CD4-positive, alpha-beta T cell (primary cell): Measurements from ENCODE around the gene CEP72. TPM values are rescaled to one million over a fixed set of nuclear protein-coding genes. Genes with fewer than 3 reads are reported as not detected.

Source experiments
- ATAC-seq: fragments of 200-7000 bp; cut with Tn5 transposase; one replicate; pipeline ENCODE4 v1.10.0; 2022; ENCODE audit warnings: mild to moderate bottlenecking; ENCODE audit not compliant: poor library complexity
- CTCF ChIA-PET: fragments of 350-600 bp; sonication (Branson Sonifier 250); formaldehyde crosslinking; loops from one replicate; lab custom pipeline; 2021; ENCODE audit warnings: antibody characterized with exemption, inconsistent platforms; lab: Charles Lee
- POLR2A ChIA-PET: fragments of 350-600 bp; sonication (Branson Sonifier 250); formaldehyde crosslinking; loops from one replicate; lab custom pipeline; 2021; ENCODE audit warnings: antibody characterized with exemption, inconsistent platforms; lab: Charles Lee
- DNase-seq, 14 experiments: peaks; one replicate each; pipeline ENCODE4 v3.0.0-alpha.2; 2013 to 2020; ENCODE audit warnings: mixed read lengths in 2 of 14
- H3K27ac ChIP-seq, 2 donors: one replicate each; pipeline versions ENCODE4 v1.5.1 to v1.7.0; 2013; ENCODE audit warnings: low read length in 2 of 2, low read depth in 1 of 2, mild to moderate bottlenecking in 1 of 2
- H3K27me3 ChIP-seq, 2 experiments: 1 replicate in 1 of 2; 2 replicates in 1 of 2; pipeline versions ENCODE4 v1.6.1 to v1.7.0; 2013; ENCODE audit warnings: low read length in 2 of 2, control low read depth in 1 of 2, mild to moderate bottlenecking in 1 of 2, moderate library complexity in 1 of 2; ENCODE audit not compliant: insufficient read depth in 2 of 2, control insufficient read depth in 1 of 2
- H3K36me3 ChIP-seq: one replicate; pipeline ENCODE4 v1.6.1; 2013; ENCODE audit warnings: low read length, control low read depth; ENCODE audit not compliant: insufficient read depth
- H3K4me1 ChIP-seq: one replicate; pipeline ENCODE4 v1.6.1; 2013; ENCODE audit warnings: low read length, control low read depth; ENCODE audit not compliant: insufficient read depth
- H3K4me3 ChIP-seq: one replicate; pipeline ENCODE4 v1.5.1; 2013; ENCODE audit warnings: mild to moderate bottlenecking, low read length, moderate library complexity
- H3K9me3 ChIP-seq, 2 experiments: 1 replicate in 1 of 2; 2 replicates in 1 of 2; pipeline versions ENCODE4 v1.6.1 to v1.7.0; 2013; ENCODE audit warnings: low read length in 2 of 2, mild to moderate bottlenecking in 2 of 2, control low read depth in 1 of 2, moderate library complexity in 1 of 2; ENCODE audit not compliant: control insufficient read depth in 1 of 2, insufficient read depth in 1 of 2
- H3K27ac Mint-ChIP-seq: one replicate; pipeline ENCODE4 v1.8.0; 2020; ENCODE audit warnings: mixed read lengths
- H3K27me3 Mint-ChIP-seq: one replicate; pipeline ENCODE4 v1.8.0; 2021; ENCODE audit warnings: mixed read lengths
- H3K36me3 Mint-ChIP-seq: one replicate; pipeline ENCODE4 v1.8.0; 2021; ENCODE audit warnings: low read depth, mixed read lengths
- H3K4me1 Mint-ChIP-seq: one replicate; pipeline ENCODE4 v1.8.0; 2021; ENCODE audit warnings: low read depth, mixed read lengths
- H3K4me3 Mint-ChIP-seq: one replicate; pipeline ENCODE4 v1.8.0; 2020; ENCODE audit warnings: mild to moderate bottlenecking, mixed read lengths
- H3K9me3 Mint-ChIP-seq: one replicate; pipeline ENCODE4 v1.8.0; 2020; ENCODE audit warnings: mixed read lengths
- CTCF ChIP-seq: fragments of 200-600 bp; IDR thresholded peaks from one replicate; pipeline ENCODE4 v1.8.0; 2022; ENCODE audit warnings: antibody characterized with exemption, mild to moderate bottlenecking
- intact Hi-C, 2 experiments: fragments of 100-400 bp; cut with DNase I in 1 of 2; cut with micrococcal nuclease in 1 of 2; formaldehyde crosslinking; loops; one replicate each; pipeline versions ENCODE4 v1.15.1 to v1.9.0; 2023 to 2025; cut with DNase I, micrococcal nuclease
- total RNA-seq, 174 experiments: library from RNA in 2 of 174; stranded (reverse) in 2 of 174; gene quantifications; one replicate each; pipeline ENCODE4 v1.2.3 and lab custom pipeline; 2021 to 2026

Gene CEP72
- total RNA-seq, 2 experiments from 2014 or later = 7.6 to 8.0 TPM

DNA sequence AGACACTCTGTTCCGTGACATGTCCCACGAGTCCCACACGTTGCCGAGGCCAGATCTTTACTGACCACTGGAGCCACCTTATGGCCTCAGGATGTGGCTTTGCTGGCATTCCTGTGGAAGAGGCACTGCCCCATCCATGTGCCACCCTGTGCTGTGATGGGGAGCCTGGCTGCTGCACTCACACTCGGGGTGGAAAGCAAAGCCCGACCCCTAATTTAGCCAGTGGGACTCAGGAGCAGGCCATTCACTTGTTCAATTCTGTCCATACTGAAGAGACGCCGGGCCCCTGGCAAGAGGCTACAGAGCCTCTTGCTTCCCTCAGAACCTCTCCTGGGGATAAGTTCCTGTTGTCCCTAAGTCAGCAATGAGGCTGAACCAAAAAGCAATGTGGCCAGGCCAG lies 18.6 kb upstream of the CEP72 start:
- H3K4me1 ChIP-seq = peaks cover 3% of the 10 kb centered on the region
- intact Hi-C loops = no loop called here
- no peak for DNase-seq
- Mint-ChIP-seq H3K27me3 (peaks cover 68% of the 10 kb centered on the region), H3K27ac (no peak overlapping the region), H3K36me3 (no peaks in the 10 kb centered on the region), H3K4me3 (no peak overlapping the region), H3K9me3 (no peaks in the 10 kb centered on the region), H3K4me1 (peaks cover 4% of the 10 kb centered on the region)
- H3K9me3 ChIP-seq = no peaks in the 10 kb centered on the region
- H3K27ac ChIP-seq = no peak overlapping the region
- H3K36me3 ChIP-seq = no peaks in the 10 kb centered on the region
- TF ChIP-seq CTCF = no peak
- no peak for ATAC-seq
- CTCF ChIA-PET = no interaction called here
- POLR2A ChIA-PET = no interaction called here
- H3K27me3 ChIP-seq = peaks cover 5 to 7% of the 10 kb centered on the region in 2 experiments
- no peak overlapping the region for H3K4me3 ChIP-seq

DNA sequence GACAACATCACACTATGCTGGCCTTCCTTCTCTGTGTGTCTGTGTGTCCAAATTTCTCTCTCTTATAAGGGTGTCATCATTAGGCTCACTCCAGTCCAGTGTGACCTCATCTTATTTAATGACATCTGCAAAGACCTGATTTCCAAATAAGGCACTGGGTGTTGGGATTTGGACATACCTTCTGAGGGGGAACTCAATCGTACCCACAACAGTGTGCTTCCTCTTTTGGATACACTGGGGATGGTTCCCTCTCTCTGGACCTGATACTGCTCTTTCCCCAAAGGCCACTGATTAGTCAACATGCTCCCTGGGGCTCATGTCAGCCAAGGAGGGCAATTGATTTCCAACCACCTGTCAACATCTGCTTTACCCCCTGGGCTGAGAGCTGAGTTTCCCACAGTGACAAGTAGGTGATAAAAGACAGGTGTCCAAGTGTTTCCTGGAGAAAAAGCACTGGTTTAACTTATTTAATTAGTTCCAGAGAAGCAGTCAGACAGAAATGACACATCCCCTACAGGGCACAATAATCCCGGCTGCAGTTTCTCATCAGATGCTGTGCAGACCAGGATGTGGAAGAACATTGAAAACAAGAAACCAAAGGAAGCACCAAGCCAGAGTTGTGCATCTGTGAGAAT lies 17.8 kb upstream of the CEP72 start:
- no peak for ATAC-seq
- Mint-ChIP-seq H3K27me3 (peaks cover 74% of the 10 kb centered on the region), H3K36me3 (no peaks in the 10 kb centered on the region), H3K4me3 (no peak overlapping the region), H3K27ac (no peak overlapping the region), H3K9me3 (no peaks in the 10 kb centered on the region), H3K4me1 (peaks cover 10% of the 10 kb centered on the region)
- intact Hi-C loops = no loop called here
- H3K27me3 ChIP-seq = peaks cover 5 to 7% of the 10 kb centered on the region in 2 experiments
- CTCF ChIA-PET = no interaction called here
- H3K4me3 ChIP-seq = no peak overlapping the region
- POLR2A ChIA-PET = no interaction called here
- H3K36me3 ChIP-seq = no peaks in the 10 kb centered on the region
- H3K9me3 ChIP-seq = no peaks in the 10 kb centered on the region
- DNase-seq = no peak
- TF ChIP-seq CTCF = no peak
- peaks cover 5% of the 10 kb centered on the region for H3K4me1 ChIP-seq
- no peak overlapping the region for H3K27ac ChIP-seq

- intact Hi-C loops = no loop called here
- no peaks in the 10 kb centered on the region for H3K9me3 ChIP-seq
- H3K36me3 Mint-ChIP-seq = no peaks in the 10 kb centered on the region
- no peaks in the 10 kb centered on the region for H3K36me3 ChIP-seq
- H3K27me3 ChIP-seq = peaks cover 5 to 7% of the 10 kb centered on the region in 2 experiments
- H3K27me3 Mint-ChIP-seq = peaks cover 70% of the 10 kb centered on the region
- POLR2A ChIA-PET = no interaction called here
- peaks cover 5% of the 10 kb centered on the region for H3K4me1 ChIP-seq
- H3K4me3 Mint-ChIP-seq = no peak overlapping the region
- no peak for DNase-seq
- H3K4me1 Mint-ChIP-seq = peaks cover 10% of the 10 kb centered on the region
- H3K27ac Mint-ChIP-seq = no peak overlapping the region
- no peak overlapping the region for H3K27ac ChIP-seq
- ATAC-seq = no peak
- CTCF ChIA-PET = no interaction called here
- H3K4me3 ChIP-seq = no peak overlapping the region
- TF ChIP-seq CTCF = no peak
- H3K9me3 Mint-ChIP-seq = no peaks in the 10 kb centered on the region
Observed at GRCh38 chr5:595285-595875, 16.8 kb upstream of the CEP72 start.
